Measurements from ENCODE around the gene LHPP.
A peak's percentile ranks its signal among the peaks of the same experiment; 100 is the strongest.

The LHPP gene

DNA sequence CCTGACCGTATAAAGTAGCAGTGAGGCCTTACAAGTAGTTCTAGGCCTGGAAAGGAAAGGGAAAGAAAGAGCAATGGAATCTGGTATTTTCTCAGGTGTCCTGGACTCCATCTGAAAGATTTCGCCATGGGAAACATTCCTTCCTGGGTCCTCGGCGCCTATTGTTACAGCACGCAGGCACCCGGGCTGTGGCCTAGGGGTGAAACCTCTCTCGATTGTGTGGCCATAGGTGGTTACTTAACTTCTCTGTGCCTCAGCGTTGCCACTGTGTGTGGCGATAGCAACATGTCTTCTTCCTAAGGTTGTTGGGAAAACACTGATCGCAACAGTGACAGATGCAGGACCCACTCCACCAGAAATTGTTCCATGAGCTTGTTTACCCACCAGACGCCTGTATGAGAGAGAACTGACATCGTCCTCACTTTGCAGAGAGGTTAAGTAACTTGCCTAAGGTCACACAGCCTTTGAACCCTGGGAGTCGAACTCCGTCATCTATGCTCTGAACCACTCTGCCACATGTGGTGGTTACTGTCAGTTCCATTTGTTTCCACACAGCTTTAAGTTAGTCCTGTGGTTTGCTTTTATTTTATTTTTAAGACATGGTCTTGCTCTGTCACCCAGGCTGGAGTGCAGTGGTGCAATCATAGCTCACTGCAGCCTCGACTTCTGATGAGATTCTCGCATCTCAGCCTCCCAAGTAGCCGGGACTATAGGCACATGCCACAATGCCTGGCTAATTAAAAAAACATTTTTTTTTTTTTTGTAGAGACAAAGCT lies 73.4 kb downstream of the LHPP start:
- TF ChIP-seq CTCF (IDR thresholded peaks at IDR 0.05; ENCODE audit: low read depth, low read length, missing control alignments) = no peak

DNA sequence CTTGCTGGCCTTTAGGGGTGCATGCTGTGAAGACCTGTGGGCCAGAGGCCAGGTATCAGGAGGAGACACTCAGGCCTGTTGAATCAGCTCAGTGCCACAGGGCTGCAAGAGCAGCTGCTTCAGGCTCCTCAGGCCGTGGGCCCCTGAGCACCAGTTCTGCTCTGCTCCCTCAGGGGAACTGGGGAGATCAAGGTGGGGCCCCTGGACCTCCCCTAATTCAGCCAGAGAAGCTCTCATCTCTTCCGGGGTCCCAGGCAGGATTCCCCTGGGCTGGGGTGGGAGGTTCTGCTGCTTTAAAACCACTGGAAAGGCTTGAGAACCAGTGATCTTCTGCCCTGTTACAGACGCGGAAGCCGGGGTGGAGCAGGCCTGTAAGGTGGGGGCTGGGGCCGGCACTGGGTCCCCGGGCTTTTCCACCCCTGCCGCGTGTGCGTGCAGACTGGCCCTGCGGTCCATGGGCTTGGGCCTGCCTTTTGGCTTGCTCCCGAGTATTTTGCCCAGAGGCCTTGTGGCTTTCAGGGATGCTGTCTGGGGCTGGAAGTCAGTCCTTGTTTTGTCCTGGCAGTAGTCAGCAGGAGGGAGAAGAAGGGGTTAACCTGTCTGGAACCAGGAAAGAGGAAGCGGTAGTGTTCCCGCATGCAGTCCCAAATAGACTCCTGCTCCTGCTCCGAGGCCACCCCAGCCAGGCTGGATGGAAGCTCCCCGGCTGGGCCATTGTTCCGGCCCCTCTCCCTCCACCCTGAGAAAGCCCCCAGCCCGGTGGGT lies 74.3 kb downstream of the LHPP start:
- H3K27me3 ChIP-seq (replicated peaks) = no peaks in the 10 kb centered on the region
- H3K36me3 ChIP-seq (replicated peaks) = no peaks in the 10 kb centered on the region
- in situ Hi-C loops (cut with HindIII; ENCODE audit: low pct_ligation_motif_present, low sequenced_read_pairs) = no loop called here
- DNase-seq = no peak
- TF ChIP-seq CTCF (IDR thresholded peaks at IDR 0.05; ENCODE audit: low read depth, low read length, missing control alignments) = no peak
- no peak overlapping the region for H3K4me3 ChIP-seq (ENCODE audit: low read depth, low read length)
- H3K27ac ChIP-seq = no peak overlapping the region

More for the DNA sequence above, 73.4 kb downstream of the LHPP start:
- in situ Hi-C loops (cut with HindIII; ENCODE audit: low pct_ligation_motif_present, low sequenced_read_pairs) = no loop called here
- Histone ChIP-seq H3K4me3 (ENCODE audit: low read depth, low read length) (no peak overlapping the region), H3K27me3 (replicated peaks) (no peaks in the 10 kb centered on the region), H3K36me3 (replicated peaks) (no peaks in the 10 kb centered on the region), H3K27ac (no peak overlapping the region)
- no peak for DNase-seq

GRCh38 chr10:124536496-124537050 lies 75.0 kb downstream of the LHPP start:
- TF ChIP-seq CTCF (IDR thresholded peaks at IDR 0.05; ENCODE audit: low read depth, low read length, missing control alignments) = peak; percentile 23
- no peak for DNase-seq
- Histone ChIP-seq H3K27ac (no peak overlapping the region), H3K36me3 (replicated peaks) (no peaks in the 10 kb centered on the region), H3K27me3 (replicated peaks) (no peaks in the 10 kb centered on the region), H3K4me3 (ENCODE audit: low read depth, low read length) (no peak overlapping the region)
- in situ Hi-C loops (cut with HindIII; ENCODE audit: low pct_ligation_motif_present, low sequenced_read_pairs) = no loop called here

DNA sequence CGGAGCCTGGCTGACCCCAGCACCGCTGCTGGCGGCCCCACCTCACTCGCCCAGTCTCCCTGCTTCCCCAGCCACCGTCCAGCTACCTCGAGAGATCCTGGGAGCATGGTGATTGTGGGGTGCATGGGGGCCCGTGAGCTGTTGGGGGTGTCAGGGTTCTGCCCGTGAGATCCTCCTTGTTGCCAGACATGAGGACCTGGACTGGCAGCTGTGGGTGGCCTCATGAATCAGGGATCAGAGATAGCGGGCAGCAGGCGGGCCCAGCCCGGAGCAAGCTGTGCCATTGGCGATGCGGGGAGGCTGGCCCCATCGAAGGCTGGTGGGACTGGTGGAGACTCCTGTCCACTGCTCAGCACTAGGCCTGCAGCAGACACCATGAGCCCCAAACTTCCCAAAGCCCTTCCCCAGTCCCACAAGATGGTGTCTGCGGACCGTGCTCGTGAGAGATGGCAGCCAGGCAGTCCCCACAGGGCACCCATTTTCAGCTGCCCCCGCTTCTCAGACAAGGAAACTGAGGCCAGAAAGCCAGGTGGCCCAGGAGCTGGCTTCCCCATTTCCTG lies 75.6 kb downstream of the LHPP start:
- Histone ChIP-seq H3K36me3 (replicated peaks) (no peaks in the 10 kb centered on the region), H3K27ac (no peak overlapping the region), H3K4me3 (ENCODE audit: low read depth, low read length) (no peak overlapping the region), H3K27me3 (replicated peaks) (no peaks in the 10 kb centered on the region)
- in situ Hi-C loops (cut with HindIII; ENCODE audit: low pct_ligation_motif_present, low sequenced_read_pairs) = no loop called here
- TF ChIP-seq CTCF (IDR thresholded peaks at IDR 0.05; ENCODE audit: low read depth, low read length, missing control alignments) = no peak
- DNase-seq = no peak

- no peak for DNase-seq
- no peaks in the 10 kb centered on the region for H3K27me3 ChIP-seq (replicated peaks)
- H3K27ac ChIP-seq = no peak overlapping the region
- in situ Hi-C loops (cut with HindIII; ENCODE audit: low pct_ligation_motif_present, low sequenced_read_pairs) = no loop called here
- H3K4me3 ChIP-seq (ENCODE audit: low read depth, low read length) = no peak overlapping the region
- TF ChIP-seq CTCF (IDR thresholded peaks at IDR 0.05; ENCODE audit: low read depth, low read length, missing control alignments) = no peak
- H3K36me3 ChIP-seq (replicated peaks) = no peaks in the 10 kb centered on the region
Observed at GRCh38 chr10:124537891-124538290, 76.3 kb downstream of the LHPP start.
